ENCODE results near the gene GDNF. TPM values are rescaled to one million over a fixed set of nuclear protein-coding genes. Genes with fewer than 3 reads are reported as not detected.

The GDNF gene
- total RNA-seq, 2 donors from 2014 or later: 0.82 to 1.6 TPM

DNA sequence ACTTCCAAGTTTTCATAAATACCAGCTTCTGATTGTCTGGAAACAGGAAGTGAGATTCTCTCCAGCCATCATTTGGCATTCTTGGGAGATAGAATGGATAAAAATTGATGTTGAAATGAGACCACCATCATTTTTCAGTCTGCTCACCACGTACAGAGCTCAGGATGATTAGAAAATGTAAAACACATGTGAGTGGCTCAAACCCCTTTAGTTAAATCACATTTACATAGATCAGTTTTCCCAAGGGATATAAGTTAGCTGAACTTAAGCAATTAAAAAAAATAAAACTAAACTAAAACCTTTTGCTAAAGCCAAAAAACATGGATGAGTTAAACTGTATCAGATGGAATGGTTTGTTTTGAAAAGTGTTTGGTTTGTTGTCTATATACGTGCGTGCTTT, 37.1 kb upstream of the GDNF start:
- intact Hi-C loops (cut with DNase I): no loop called here

DNA sequence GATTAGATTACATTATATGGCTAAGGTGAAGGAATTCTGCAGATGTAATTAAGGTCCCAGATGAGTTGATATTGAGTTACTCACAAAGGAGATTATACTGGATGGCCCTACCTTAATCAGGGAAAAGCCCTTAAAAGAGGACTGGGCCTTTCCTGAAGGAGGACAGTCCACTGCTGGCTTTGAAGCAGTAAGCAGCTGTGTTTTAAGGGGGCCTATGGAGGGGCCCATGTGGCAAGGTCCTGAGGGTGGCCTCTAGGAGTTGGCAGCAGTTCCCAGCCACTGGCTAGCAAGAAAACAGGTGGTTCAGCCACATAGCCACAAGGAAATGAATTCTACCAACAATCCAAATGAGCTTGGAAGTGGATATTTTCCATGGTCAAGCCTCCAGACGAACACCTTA, 36.4 kb upstream of the GDNF start:
- Histone ChIP-seq H3K9me3 (no peaks in the 10 kb centered on the region), H3K27me3 (no peaks in the 10 kb centered on the region), H3K4me1 (no peaks in the 10 kb centered on the region), H3K4me3 (no peak overlapping the region), H3K27ac (no peak overlapping the region), H3K36me3 (no peaks in the 10 kb centered on the region), H3K9ac (ENCODE audit: low read depth in 2 of 2, low read length in 2 of 2) (no peak overlapping the region)
- intact Hi-C loops (cut with DNase I): no loop called here
- TF ChIP-seq, protein P1, sequence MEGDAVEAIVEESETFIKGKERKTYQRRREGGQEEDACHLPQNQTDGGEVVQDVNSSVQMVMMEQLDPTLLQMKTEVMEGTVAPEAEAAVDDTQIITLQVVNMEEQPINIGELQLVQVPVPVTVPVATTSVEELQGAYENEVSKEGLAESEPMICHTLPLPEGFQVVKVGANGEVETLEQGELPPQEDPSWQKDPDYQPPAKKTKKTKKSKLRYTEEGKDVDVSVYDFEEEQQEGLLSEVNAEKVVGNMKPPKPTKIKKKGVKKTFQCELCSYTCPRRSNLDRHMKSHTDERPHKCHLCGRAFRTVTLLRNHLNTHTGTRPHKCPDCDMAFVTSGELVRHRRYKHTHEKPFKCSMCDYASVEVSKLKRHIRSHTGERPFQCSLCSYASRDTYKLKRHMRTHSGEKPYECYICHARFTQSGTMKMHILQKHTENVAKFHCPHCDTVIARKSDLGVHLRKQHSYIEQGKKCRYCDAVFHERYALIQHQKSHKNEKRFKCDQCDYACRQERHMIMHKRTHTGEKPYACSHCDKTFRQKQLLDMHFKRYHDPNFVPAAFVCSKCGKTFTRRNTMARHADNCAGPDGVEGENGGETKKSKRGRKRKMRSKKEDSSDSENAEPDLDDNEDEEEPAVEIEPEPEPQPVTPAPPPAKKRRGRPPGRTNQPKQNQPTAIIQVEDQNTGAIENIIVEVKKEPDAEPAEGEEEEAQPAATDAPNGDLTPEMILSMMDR (IDR thresholded peaks at IDR 0.05): no peak
- no peak for DNase-seq

More for the DNA sequence above, 37.1 kb upstream of the GDNF start:
- Histone ChIP-seq H3K27ac (no peak overlapping the region), H3K27me3 (no peaks in the 10 kb centered on the region), H3K4me3 (no peak overlapping the region), H3K36me3 (no peaks in the 10 kb centered on the region), H3K9ac (ENCODE audit: low read depth in 2 of 2, low read length in 2 of 2) (no peak overlapping the region), H3K4me1 (no peaks in the 10 kb centered on the region), H3K9me3 (no peaks in the 10 kb centered on the region)
- TF ChIP-seq, protein P1 (IDR thresholded peaks at IDR 0.05): no peak
- DNase-seq: no peak

DNA sequence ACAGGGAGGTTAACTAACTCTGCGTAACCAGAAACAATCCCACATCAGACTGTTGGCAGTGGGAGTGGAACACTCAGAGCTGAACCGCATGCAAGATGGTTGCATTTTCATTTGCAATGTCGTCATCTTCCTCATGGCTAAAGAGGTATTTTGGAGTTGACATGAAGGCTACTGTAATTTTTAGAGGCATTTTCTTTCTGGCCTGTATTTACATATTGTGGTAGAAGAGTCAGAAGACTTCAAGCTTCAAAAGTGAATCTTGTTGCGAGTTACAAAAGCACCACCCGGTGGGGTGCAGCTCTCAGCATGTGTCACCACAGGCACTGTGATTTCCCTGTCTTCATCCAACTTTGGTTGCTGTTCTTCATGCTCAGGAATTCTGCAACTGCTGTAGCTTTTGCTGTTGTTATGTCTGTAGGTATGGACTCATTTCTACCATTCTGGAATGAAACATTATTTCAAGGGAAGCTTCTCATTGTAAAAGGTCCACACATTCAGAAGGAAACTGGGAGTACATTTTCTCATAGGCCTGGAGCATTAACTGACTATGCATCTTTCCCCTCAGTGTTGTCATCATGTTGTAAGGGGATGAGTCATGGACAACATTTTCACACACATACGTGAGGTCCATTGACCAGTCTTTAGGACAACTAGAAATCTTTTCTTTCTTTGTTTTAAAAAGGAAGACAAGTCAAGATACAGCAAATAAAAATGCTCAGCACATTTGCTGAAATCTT, 35.4 kb upstream of the GDNF start:
- no peak overlapping the region for H3K9ac ChIP-seq (ENCODE audit: low read depth in 2 of 2, low read length in 2 of 2)
- H3K36me3 ChIP-seq: no peaks in the 10 kb centered on the region
- no peak for DNase-seq
- H3K9me3 ChIP-seq: no peaks in the 10 kb centered on the region
- H3K4me1 ChIP-seq: no peaks in the 10 kb centered on the region
- no peaks in the 10 kb centered on the region for H3K27me3 ChIP-seq
- no peak overlapping the region for H3K27ac ChIP-seq
- intact Hi-C loops (cut with DNase I): no loop called here
- H3K4me3 ChIP-seq: no peak overlapping the region
- TF ChIP-seq, protein P1 (IDR thresholded peaks at IDR 0.05): no peak

DNA sequence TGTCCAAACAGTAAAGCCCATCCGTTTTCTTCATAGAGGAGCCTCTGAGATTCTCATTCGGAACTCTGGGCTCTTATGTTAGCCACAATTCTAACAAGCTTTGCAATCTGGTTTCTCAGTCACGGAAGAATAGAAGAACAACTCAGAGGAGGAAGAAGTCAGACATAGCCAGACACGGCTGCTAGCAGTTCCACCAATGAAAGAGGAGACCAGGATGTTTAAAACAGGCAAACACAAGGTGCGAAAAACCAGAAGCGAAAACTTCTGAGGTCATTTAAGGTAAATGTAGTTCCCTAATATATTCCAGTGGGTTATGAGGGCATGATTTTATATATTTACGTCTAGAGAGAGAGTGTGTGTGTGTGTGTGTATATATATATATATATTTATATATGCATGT, 34.1 kb upstream of the GDNF start:
- DNase-seq: no peak
- TF ChIP-seq, protein P1 (IDR thresholded peaks at IDR 0.05): no peak
- H3K9ac ChIP-seq (ENCODE audit: low read depth in 2 of 2, low read length in 2 of 2): no peak overlapping the region
- no peak overlapping the region for H3K4me3 ChIP-seq
- no peaks in the 10 kb centered on the region for H3K36me3 ChIP-seq
- no peaks in the 10 kb centered on the region for H3K9me3 ChIP-seq
- H3K27ac ChIP-seq: no peak overlapping the region
- H3K4me1 ChIP-seq: no peaks in the 10 kb centered on the region
- intact Hi-C loops (cut with DNase I): no loop called here
- H3K27me3 ChIP-seq: no peaks in the 10 kb centered on the region

DNA sequence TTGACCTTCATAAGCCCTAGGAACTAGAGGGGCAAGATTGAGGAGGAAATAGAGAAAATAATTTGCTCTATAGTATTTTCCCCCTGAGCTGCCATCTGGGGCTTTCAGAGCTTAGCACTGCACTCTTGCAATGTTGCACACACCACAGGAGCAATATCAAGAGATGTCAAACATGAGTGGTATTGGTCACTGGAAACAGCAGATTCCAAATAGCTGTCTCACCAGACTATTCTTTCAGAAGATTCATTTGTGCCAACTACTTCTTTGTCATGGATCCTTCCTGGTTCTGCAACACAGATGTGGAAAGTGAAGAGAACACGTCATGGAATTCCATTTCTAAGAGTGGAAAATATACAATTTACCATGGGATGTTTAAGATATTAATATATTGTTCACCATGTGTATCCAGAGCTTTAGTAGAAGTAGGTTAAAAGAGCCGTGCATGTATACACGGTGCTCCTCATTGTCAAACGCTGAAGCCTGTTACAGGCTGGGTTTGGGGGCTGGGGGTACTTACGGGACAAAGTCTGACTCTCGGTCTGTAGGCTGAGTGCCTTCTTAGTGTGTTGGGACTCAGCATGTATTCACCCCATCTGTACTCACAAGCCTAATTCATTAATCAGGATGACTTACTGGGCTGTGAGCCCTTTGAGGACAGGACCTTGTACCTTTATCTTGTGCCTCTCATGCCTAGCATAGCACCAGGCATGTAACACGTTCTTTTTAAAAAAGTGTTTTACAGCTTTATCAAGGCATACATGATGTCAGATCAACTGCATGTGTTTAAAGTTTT, 31.4 kb upstream of the GDNF start:
- TF ChIP-seq, protein P1 (IDR thresholded peaks at IDR 0.05): no peak
- H3K27ac ChIP-seq: no peak overlapping the region
- no peaks in the 10 kb centered on the region for H3K9me3 ChIP-seq
- intact Hi-C loops (cut with DNase I): no loop called here
- no peaks in the 10 kb centered on the region for H3K27me3 ChIP-seq
- no peaks in the 10 kb centered on the region for H3K4me1 ChIP-seq
- no peak for DNase-seq
- no peak overlapping the region for H3K9ac ChIP-seq (ENCODE audit: low read depth in 2 of 2, low read length in 2 of 2)
- no peak overlapping the region for H3K4me3 ChIP-seq
- H3K36me3 ChIP-seq: no peaks in the 10 kb centered on the region

Measured in colonic mucosa (tissue), 4 donors.